ENCODE data around the gene RIPPLY1.

RIPPLY1 gene

GRCh38 chrX:106931831-106932491 lies 28.8 kb upstream of the RIPPLY1 start:
- Mint-ChIP-seq H3K27ac (no peak overlapping the region), H3K4me1 (no peaks in the 10 kb centered on the region), H3K36me3 (no peaks in the 10 kb centered on the region), H3K9me3 (no peaks in the 10 kb centered on the region), H3K27me3 (no peaks in the 10 kb centered on the region), H3K4me3 (no peak overlapping the region)
- ATAC-seq (ENCODE audit: low read depth) (no peak), DNase-seq (ENCODE audit: low spot score in 2 of 2) (no peak)

GRCh38 chrX:106928227-106928626 lies 25.1 kb upstream of the RIPPLY1 start:
- Mint-ChIP-seq H3K27me3 (no peaks in the 10 kb centered on the region), H3K9me3 (no peaks in the 10 kb centered on the region), H3K27ac (no peak overlapping the region), H3K4me1 (no peaks in the 10 kb centered on the region), H3K4me3 (no peak overlapping the region), H3K36me3 (no peaks in the 10 kb centered on the region)
- no peak for ATAC-seq (ENCODE audit: low read depth)
- no peak for DNase-seq (ENCODE audit: low spot score in 2 of 2)

GRCh38 chrX:106927700-106928099 lies 24.6 kb upstream of the RIPPLY1 start:
- Mint-ChIP-seq H3K27me3 (no peaks in the 10 kb centered on the region), H3K4me1 (no peaks in the 10 kb centered on the region), H3K36me3 (no peaks in the 10 kb centered on the region), H3K27ac (no peak overlapping the region), H3K9me3 (no peaks in the 10 kb centered on the region), H3K4me3 (no peak overlapping the region)
- no peak for DNase-seq (ENCODE audit: low spot score in 2 of 2)
- no peak for ATAC-seq (ENCODE audit: low read depth)

- Mint-ChIP-seq H3K4me3 (no peak overlapping the region), H3K4me1 (no peaks in the 10 kb centered on the region), H3K36me3 (no peaks in the 10 kb centered on the region), H3K27ac (no peak overlapping the region), H3K27me3 (no peaks in the 10 kb centered on the region), H3K9me3 (no peaks in the 10 kb centered on the region)
- DNase-seq (ENCODE audit: low spot score in 2 of 2) (no peak), ATAC-seq (ENCODE audit: low read depth) (no peak)
Measured at GRCh38 chrX:106927023-106927422, 23.9 kb upstream of the RIPPLY1 start.

GRCh38 chrX:106921637-106922036 lies 18.5 kb upstream of the RIPPLY1 start:
- Mint-ChIP-seq H3K27me3 (peaks cover 5% of the 10 kb centered on the region), H3K36me3 (no peaks in the 10 kb centered on the region), H3K4me1 (peaks cover 2% of the 10 kb centered on the region), H3K9me3 (no peaks in the 10 kb centered on the region), H3K4me3 (no peak overlapping the region), H3K27ac (no peak overlapping the region)
- ATAC-seq (ENCODE audit: low read depth) (no peak), DNase-seq (ENCODE audit: low spot score in 2 of 2) (no peak)

GRCh38 chrX:106919932-106920452 lies 16.9 kb upstream of the RIPPLY1 start, which contains the start of gene CLDN2:
CLDN2 (plus strand) TSS chrX:106920402; CDS start chrX:106928229, 7,827 bp downstream.
- peaks cover 14% of the 10 kb centered on the region for H3K27me3 Mint-ChIP-seq
- H3K4me1 Mint-ChIP-seq: peaks cover 2% of the 10 kb centered on the region
- DNase-seq (ENCODE audit: low spot score in 2 of 2) (no peak), ATAC-seq (ENCODE audit: low read depth) (no peak)
- H3K4me3 Mint-ChIP-seq: no peak within 1 kb of the TSS
- no peak within 1 kb of the TSS for H3K27ac Mint-ChIP-seq
- no peaks in the 10 kb centered on the region for H3K36me3 Mint-ChIP-seq
- H3K9me3 Mint-ChIP-seq: no peaks in the 10 kb centered on the region

- ATAC-seq (ENCODE audit: low read depth) (no peak), DNase-seq (ENCODE audit: low spot score in 2 of 2) (no peak)
- no peak overlapping the region for H3K27ac Mint-ChIP-seq
- H3K9me3 Mint-ChIP-seq: no peaks in the 10 kb centered on the region
- no peak overlapping the region for H3K4me3 Mint-ChIP-seq
- peaks cover 2% of the 10 kb centered on the region for H3K4me1 Mint-ChIP-seq
- H3K36me3 Mint-ChIP-seq: no peaks in the 10 kb centered on the region
- H3K27me3 Mint-ChIP-seq: peaks cover 15% of the 10 kb centered on the region
Measured at GRCh38 chrX:106917830-106918500, 14.8 kb upstream of the RIPPLY1 start.

- DNase-seq (ENCODE audit: low spot score in 2 of 2) (no peak), ATAC-seq (ENCODE audit: low read depth) (no peak)
- Mint-ChIP-seq H3K36me3 (no peaks in the 10 kb centered on the region), H3K27ac (no peak overlapping the region), H3K4me3 (no peak overlapping the region), H3K27me3 (peaks cover 14% of the 10 kb centered on the region), H3K9me3 (no peaks in the 10 kb centered on the region), H3K4me1 (peaks cover 2% of the 10 kb centered on the region)
Measured at GRCh38 chrX:106912864-106913263, 9.7 kb upstream of the RIPPLY1 start.

- no peak for DNase-seq (ENCODE audit: low spot score in 2 of 2)
- H3K4me1 Mint-ChIP-seq: no peaks in the 10 kb centered on the region
Measured at GRCh38 chrX:106906361-106906760, 3.2 kb upstream of the RIPPLY1 start.

GRCh38 chrX:106905064-106905708 lies 2.0 kb upstream of the RIPPLY1 start:
- no peaks in the 10 kb centered on the region for H3K27me3 Mint-ChIP-seq

More at GRCh38 chrX:106906361-106906760, 3.2 kb upstream of the RIPPLY1 start:
- Mint-ChIP-seq H3K4me3 (no peak overlapping the region), H3K9me3 (no peaks in the 10 kb centered on the region), H3K36me3 (no peaks in the 10 kb centered on the region), H3K27me3 (no peaks in the 10 kb centered on the region), H3K27ac (no peak overlapping the region)
- ATAC-seq (ENCODE audit: low read depth): no peak

GRCh38 chrX:106903856-106904528 lies 851 bp upstream of the RIPPLY1 start:
- no peak for DNase-seq (ENCODE audit: low spot score in 2 of 2)
- no peak for ATAC-seq (ENCODE audit: low read depth)
- H3K4me1 Mint-ChIP-seq: no peaks in the 10 kb centered on the region
- no peaks in the 10 kb centered on the region for H3K27me3 Mint-ChIP-seq
- no peaks in the 10 kb centered on the region for H3K36me3 Mint-ChIP-seq
- H3K9me3 Mint-ChIP-seq: no peaks in the 10 kb centered on the region
- no peak overlapping the region for H3K27ac Mint-ChIP-seq
- H3K4me3 Mint-ChIP-seq: no peak overlapping the region

More at GRCh38 chrX:106905064-106905708, 2.0 kb upstream of the RIPPLY1 start:
- Mint-ChIP-seq H3K36me3 (no peaks in the 10 kb centered on the region), H3K9me3 (no peaks in the 10 kb centered on the region), H3K27ac (no peak overlapping the region), H3K4me3 (no peak overlapping the region), H3K4me1 (no peaks in the 10 kb centered on the region)
- ATAC-seq (ENCODE audit: low read depth) (no peak), DNase-seq (ENCODE audit: low spot score in 2 of 2) (no peak)

- no peaks in the 10 kb centered on the region for H3K9me3 Mint-ChIP-seq
- no peak overlapping the region for H3K27ac Mint-ChIP-seq
- no peak for DNase-seq (ENCODE audit: low spot score in 2 of 2)
- ATAC-seq (ENCODE audit: low read depth): no peak
- H3K4me3 Mint-ChIP-seq: no peak overlapping the region
- no peaks in the 10 kb centered on the region for H3K27me3 Mint-ChIP-seq
- no peaks in the 10 kb centered on the region for H3K36me3 Mint-ChIP-seq
- no peaks in the 10 kb centered on the region for H3K4me1 Mint-ChIP-seq
Measured at GRCh38 chrX:106902684-106903083, 457 bp downstream of the RIPPLY1 start.

- Mint-ChIP-seq H3K27me3 (no peaks in the 10 kb centered on the region), H3K4me3 (no peak overlapping the region), H3K27ac (no peak overlapping the region), H3K4me1 (no peaks in the 10 kb centered on the region), H3K9me3 (no peaks in the 10 kb centered on the region), H3K36me3 (no peaks in the 10 kb centered on the region)
- ATAC-seq (ENCODE audit: low read depth) (no peak), DNase-seq (ENCODE audit: low spot score in 2 of 2) (no peak)
Measured at GRCh38 chrX:106901781-106902219, 1.3 kb downstream of the RIPPLY1 start.

- Mint-ChIP-seq H3K27me3 (no peaks in the 10 kb centered on the region), H3K27ac (no peak overlapping the region), H3K4me1 (no peaks in the 10 kb centered on the region), H3K4me3 (no peak overlapping the region), H3K9me3 (no peaks in the 10 kb centered on the region), H3K36me3 (no peaks in the 10 kb centered on the region)
- no peak for ATAC-seq (ENCODE audit: low read depth)
- no peak for DNase-seq (ENCODE audit: low spot score in 2 of 2)
Measured at GRCh38 chrX:106901341-106901740, 1.8 kb downstream of the RIPPLY1 start.

Data from memory B cell (primary cell).